Upper lobe of left lung (tissue), 6 donors: ENCODE measurements around the gene ABLIM2. TPM values are rescaled to one million over a fixed set of nuclear protein-coding genes. Genes with fewer than 3 reads are reported as not detected.

Experiments
- ATAC-seq, 2 donors: fragments of 200-7000 bp; cut with Tn5 transposase; one replicate each; pipeline ENCODE4 v1.9.1; 2022; ENCODE audit warnings: mild to moderate bottlenecking in 2 of 2, moderate library complexity in 2 of 2; ENCODE audit not compliant: low FRiP score in 2 of 2
- DNase-seq, 2 donors: peaks; one replicate each; pipeline ENCODE4 v3.0.0-alpha.2; 2019 to 2020
- H3K27ac ChIP-seq, 4 donors: fragments of 200-600 bp; sonication (generic); one replicate each; pipeline ENCODE4 v1.5.1; 2016 to 2019
- H3K27me3 ChIP-seq, 4 donors: fragments of 200-600 bp; sonication (generic); one replicate each; pipeline ENCODE4 v1.5.1; 2017 to 2019
- H3K36me3 ChIP-seq, 4 donors: fragments of 200-600 bp; sonication (generic); one replicate each; pipeline ENCODE4 v1.5.1; 2016 to 2019
- H3K4me1 ChIP-seq, 4 donors: fragments of 200-600 bp; sonication (generic); one replicate each; pipeline ENCODE4 v1.5.1; 2018 to 2019
- H3K4me3 ChIP-seq, 4 donors: fragments of 200-600 bp; sonication (generic); one replicate each; pipeline ENCODE4 v1.5.1; 2017 to 2019; ENCODE audit warnings: mild to moderate bottlenecking in 2 of 4, moderate library complexity in 1 of 4
- H3K9me3 ChIP-seq, 4 donors: fragments of 200-600 bp; sonication (generic); one replicate each; pipeline ENCODE4 v1.5.1; 2018 to 2019
- EP300 ChIP-seq, 4 donors: sonication (generic); formaldehyde crosslinking; IDR thresholded peaks; one replicate each; pipeline ENCODE4 v1.5.1; 2017; ENCODE audit warnings: antibody characterized with exemption in 4 of 4, control low read depth in 2 of 4
- POLR2A ChIP-seq, 4 donors: fragments of 450-650 bp; IDR thresholded peaks; one replicate each; pipeline ENCODE4 v1.5.1; 2016 to 2017; ENCODE audit warnings: antibody characterized with exemption in 4 of 4, mild to moderate bottlenecking in 2 of 4
- POLR2AphosphoS5 ChIP-seq, 2 donors: sonication (generic); formaldehyde crosslinking; IDR thresholded peaks; one replicate each; pipeline ENCODE4 v1.5.1; 2017; ENCODE audit warnings: antibody characterized with exemption in 2 of 2
- whole genome bisulfite sequencing, 2 donors: methylation state at CpG; one replicate each; pipeline ENCODE4 v1.1.5; 2017 to 2018; 5-methylcytosine and 5-hydroxymethylcytosine counted together
- total RNA-seq, 6 donors: library from RNA; depleted of rRNA in 4 of 6; stranded (reverse); fragments of >200 nt in 4 of 6; gene quantifications; one replicate each; pipeline versions ENCODE4 v1.1.0 to v1.2.1, GENCODE V29; 2016 to 2021
- TF ChIP-seq, protein P1 (sequence below), 6 experiments: fragments of 450-650 bp in 4 of 6; fragments of 200-600 bp in 2 of 6; sonication (generic) in 2 of 6; IDR thresholded peaks; one replicate each; pipeline ENCODE4 v1.5.1; 2016 to 2019; ENCODE audit warnings: antibody characterized with exemption in 6 of 6
- donor health status: DM: no; HTN: no; CAD: no; lungs with moderate emphysema.
- donor health status: DM: no; HTN: yes; CAD: no; lungs with severe emphysema.

Gene ABLIM2
- total RNA-seq, 6 donors from 2014 or later, result 3.6 to 36.9 (median 8.1) TPM

DNA sequence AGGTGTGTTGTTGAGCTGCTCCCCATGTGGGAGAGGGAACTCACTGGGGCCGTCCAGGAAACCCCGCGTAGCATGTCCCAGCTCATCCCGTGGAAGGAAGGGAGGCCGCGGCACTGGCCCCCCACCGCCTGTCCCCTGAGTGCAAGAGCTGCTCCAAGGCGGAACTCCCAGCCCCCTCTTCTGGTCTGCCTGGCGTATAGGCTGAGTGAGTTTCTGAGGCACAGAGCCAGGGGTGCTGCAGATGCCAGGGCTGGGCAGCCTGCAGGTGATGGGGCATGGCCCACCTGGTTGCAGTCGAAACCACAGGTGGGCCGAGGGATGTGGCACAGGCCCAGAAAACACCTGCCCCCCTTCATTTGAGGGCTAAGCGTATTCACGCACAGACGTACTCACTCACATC lies 49.6 kb downstream of the ABLIM2 start:
- no peak overlapping the region for H3K4me3 ChIP-seq
- DNase-seq (no peak), ATAC-seq (no peak)
- no peaks in the 10 kb centered on the region for H3K27me3 ChIP-seq
- no peak for TF ChIP-seq POLR2AphosphoS5 (IDR thresholded peaks at IDR 0.05)
- TF ChIP-seq POLR2A (IDR thresholded peaks at IDR 0.05), result no peak
- TF ChIP-seq, protein P1, sequence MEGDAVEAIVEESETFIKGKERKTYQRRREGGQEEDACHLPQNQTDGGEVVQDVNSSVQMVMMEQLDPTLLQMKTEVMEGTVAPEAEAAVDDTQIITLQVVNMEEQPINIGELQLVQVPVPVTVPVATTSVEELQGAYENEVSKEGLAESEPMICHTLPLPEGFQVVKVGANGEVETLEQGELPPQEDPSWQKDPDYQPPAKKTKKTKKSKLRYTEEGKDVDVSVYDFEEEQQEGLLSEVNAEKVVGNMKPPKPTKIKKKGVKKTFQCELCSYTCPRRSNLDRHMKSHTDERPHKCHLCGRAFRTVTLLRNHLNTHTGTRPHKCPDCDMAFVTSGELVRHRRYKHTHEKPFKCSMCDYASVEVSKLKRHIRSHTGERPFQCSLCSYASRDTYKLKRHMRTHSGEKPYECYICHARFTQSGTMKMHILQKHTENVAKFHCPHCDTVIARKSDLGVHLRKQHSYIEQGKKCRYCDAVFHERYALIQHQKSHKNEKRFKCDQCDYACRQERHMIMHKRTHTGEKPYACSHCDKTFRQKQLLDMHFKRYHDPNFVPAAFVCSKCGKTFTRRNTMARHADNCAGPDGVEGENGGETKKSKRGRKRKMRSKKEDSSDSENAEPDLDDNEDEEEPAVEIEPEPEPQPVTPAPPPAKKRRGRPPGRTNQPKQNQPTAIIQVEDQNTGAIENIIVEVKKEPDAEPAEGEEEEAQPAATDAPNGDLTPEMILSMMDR (IDR thresholded peaks at IDR 0.05), result no peak
- no peak for TF ChIP-seq EP300 (IDR thresholded peaks at IDR 0.05)
- H3K36me3 ChIP-seq, result no peaks in the 10 kb centered on the region
- H3K4me1 ChIP-seq, result no peaks in the 10 kb centered on the region
- H3K9me3 ChIP-seq, result no peaks in the 10 kb centered on the region
- no peak overlapping the region for H3K27ac ChIP-seq
- WGBS, 2 donors, result 73 to 84% methylated on average over 10 to 14 of the region's 14 CpGs

DNA sequence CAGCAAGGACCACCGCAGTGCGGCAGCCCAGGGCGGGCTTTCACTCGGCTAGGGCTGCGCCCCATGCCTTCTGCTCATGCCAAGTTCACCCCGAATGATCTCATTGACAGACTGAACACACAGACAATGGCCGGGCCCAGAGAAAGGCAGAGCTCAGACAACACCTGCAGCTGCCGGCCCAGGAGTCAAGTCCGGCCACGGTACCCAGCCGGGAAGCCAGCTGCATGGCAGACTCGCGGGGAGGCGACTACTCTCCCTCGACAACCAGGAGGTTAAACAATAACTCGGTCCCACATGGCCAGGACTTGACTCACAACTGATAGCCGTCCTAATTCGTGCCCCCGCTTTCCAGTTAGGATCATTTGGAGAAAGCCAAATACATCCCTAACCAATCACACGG lies 50.4 kb downstream of the ABLIM2 start:
- Histone ChIP-seq H3K27me3 (no peaks in the 10 kb centered on the region), H3K36me3 (no peaks in the 10 kb centered on the region), H3K4me3 (no peak overlapping the region), H3K27ac (no peak overlapping the region), H3K9me3 (no peaks in the 10 kb centered on the region), H3K4me1 (no peaks in the 10 kb centered on the region)
- WGBS, 2 donors, result 87 to 93% methylated on average over 9 to 20 of the region's 20 CpGs
- TF ChIP-seq EP300 (IDR thresholded peaks at IDR 0.05) (no peak), POLR2A (IDR thresholded peaks at IDR 0.05) (no peak), POLR2AphosphoS5 (IDR thresholded peaks at IDR 0.05) (no peak)
- TF ChIP-seq, protein P1 (IDR thresholded peaks at IDR 0.05), result no peak
- DNase-seq, result no peak
- ATAC-seq, result no peak

DNA sequence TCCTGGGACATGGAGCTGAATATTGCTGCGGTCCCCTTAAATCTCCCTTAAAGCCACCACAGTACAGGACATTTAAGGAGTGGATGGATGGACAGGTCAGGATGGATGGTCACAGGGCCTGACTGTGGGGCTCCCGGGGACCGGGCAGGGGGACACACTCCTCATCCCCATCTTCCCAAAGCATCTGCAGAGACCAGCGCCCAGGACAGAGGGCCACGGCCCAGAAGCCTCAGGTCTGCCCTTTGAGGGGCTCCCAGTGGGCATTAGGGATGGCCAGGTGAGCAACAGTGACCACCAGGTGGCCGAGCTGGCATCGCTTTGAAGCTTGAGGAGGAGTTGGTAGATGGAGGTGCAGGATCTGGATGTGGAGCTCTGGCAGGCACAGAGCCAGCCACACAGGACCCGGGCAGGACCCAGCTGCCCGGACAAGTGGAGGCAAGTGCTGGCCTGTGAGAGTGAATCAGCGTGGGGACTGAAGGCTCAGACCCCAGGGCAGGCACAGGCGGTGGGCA lies 51.4 kb downstream of the ABLIM2 start:
- DNase-seq (no peak), ATAC-seq (no peak)
- Histone ChIP-seq H3K36me3 (no peaks in the 10 kb centered on the region), H3K9me3 (no peaks in the 10 kb centered on the region), H3K27me3 (no peaks in the 10 kb centered on the region), H3K4me1 (no peaks in the 10 kb centered on the region), H3K27ac (no peak overlapping the region), H3K4me3 (no peak overlapping the region)
- 88 to 90% methylated on average over 2 to 11 of the region's 11 CpGs for WGBS, 2 donors
- TF ChIP-seq POLR2AphosphoS5 (IDR thresholded peaks at IDR 0.05) (no peak), POLR2A (IDR thresholded peaks at IDR 0.05) (no peak), EP300 (IDR thresholded peaks at IDR 0.05) (no peak)
- TF ChIP-seq, protein P1 (IDR thresholded peaks at IDR 0.05), result no peak

DNA sequence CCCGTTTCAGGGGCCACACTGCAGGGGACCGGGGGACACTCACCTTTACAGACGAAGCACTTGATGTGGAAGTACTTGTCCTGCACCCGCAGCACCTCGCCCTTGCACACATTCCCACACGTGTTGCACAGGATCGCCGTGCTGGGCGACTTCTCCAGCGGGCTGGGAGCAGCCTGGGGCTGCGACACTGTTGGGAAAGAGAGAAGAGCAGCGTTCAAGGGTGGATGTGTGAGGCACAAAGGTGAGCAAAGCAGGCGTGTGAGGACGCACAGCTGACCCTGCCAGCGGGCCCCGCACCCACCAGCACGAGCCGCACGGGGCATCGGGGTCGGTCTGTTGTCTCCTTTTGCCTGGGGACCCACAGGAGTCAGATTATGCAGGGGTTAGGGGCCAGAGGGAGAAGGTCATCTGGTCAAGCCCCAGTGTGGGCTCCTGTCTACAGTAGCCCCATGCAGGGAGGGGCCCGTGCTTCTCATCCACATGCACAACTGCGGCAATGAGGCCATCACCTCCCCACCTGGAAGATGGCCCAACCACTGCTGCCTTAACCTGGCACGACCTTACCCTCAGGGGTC lies 52.1 kb downstream of the ABLIM2 start:
- no peaks in the 10 kb centered on the region for H3K27me3 ChIP-seq
- H3K36me3 ChIP-seq, result no peaks in the 10 kb centered on the region
- TF ChIP-seq EP300 (IDR thresholded peaks at IDR 0.05), result no peak
- ATAC-seq (no peak), DNase-seq (no peak)
- H3K9me3 ChIP-seq, result no peaks in the 10 kb centered on the region
- no peaks in the 10 kb centered on the region for H3K4me1 ChIP-seq
- H3K4me3 ChIP-seq, result no peak overlapping the region
- 87 to 92% methylated on average over 22 to 24 of the region's 24 CpGs for WGBS, 2 donors
- no peak overlapping the region for H3K27ac ChIP-seq

DNA sequence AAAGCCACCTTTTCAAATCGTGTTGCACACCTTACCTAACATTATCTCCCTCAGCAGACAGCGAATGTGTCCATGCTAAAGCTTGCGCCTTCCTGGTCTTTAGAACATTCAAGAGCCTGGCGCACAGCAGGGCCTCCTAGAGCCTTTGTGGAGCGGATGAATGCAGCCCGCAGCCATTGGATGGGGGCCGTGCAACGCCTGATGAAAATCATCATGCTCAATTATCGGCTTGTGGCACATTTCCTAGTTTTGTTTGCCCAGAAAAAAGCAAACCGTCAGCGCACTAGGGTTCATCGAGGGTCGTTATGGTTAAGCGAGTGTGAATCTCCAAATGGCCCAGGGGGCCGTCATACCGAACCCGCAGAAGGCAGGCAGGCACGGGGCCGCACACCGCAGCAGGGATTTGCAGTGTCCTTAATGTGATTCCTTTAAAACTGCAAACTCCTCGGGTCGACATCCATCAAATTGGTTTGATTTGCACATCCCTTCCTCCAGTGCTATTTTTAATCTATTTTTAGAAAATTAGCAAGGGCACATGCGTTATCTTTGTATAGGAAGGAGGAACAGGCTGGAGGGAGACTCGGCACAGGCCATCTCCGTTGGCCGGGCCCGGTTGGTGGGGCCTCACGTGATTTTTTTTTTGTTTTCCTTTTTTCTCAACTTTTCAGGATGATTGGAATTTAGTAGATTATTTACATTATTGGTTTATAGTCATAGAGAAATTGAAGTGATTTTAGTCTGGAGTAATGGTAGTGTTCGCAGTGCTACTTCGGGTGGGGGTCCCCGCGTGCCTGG lies 53.1 kb downstream of the ABLIM2 start:
- no peak overlapping the region for H3K27ac ChIP-seq
- no peaks in the 10 kb centered on the region for H3K36me3 ChIP-seq
- H3K9me3 ChIP-seq, result no peaks in the 10 kb centered on the region
- H3K4me1 ChIP-seq, result peaks cover 0 to 7% (median 5%) of the 10 kb centered on the region in 4 donors
- no peaks in the 10 kb centered on the region for H3K27me3 ChIP-seq
- WGBS, 2 donors, result 83% methylated on average over 32 of the region's 32 CpGs
- no peak overlapping the region for H3K4me3 ChIP-seq
- TF ChIP-seq POLR2A (IDR thresholded peaks at IDR 0.05) (no peak), EP300 (IDR thresholded peaks at IDR 0.05) (no peak), POLR2AphosphoS5 (IDR thresholded peaks at IDR 0.05) (no peak)
- DNase-seq (no peak), ATAC-seq (no peak)
